H9 (cell line): Measurements from ENCODE around the gene TRIO. TPM values are rescaled to one million over a fixed set of nuclear protein-coding genes. Genes with fewer than 3 reads are reported as not detected.

Experiments used
- DNase-seq: peaks from one replicate; pipeline ENCODE4 v3.0.0-alpha.2; 2017
- H2AFZ ChIP-seq: one replicate; pipeline ENCODE4 v1.6.1; 2013; ENCODE audit warnings: mild to moderate bottlenecking, low read length, control low read depth, moderate library complexity
- H2AK5ac ChIP-seq: 2 replicates; pipeline ENCODE4 v1.6.1; 2013; ENCODE audit warnings: low read length, control low read depth, mixed read lengths; ENCODE audit not compliant: insufficient read length
- H2BK120ac ChIP-seq: one replicate; pipeline ENCODE4 v1.6.1; 2013; ENCODE audit warnings: low read depth, mild to moderate bottlenecking, low read length, control low read depth, inconsistent platforms; ENCODE audit not compliant: poor library complexity, severe bottlenecking
- H2BK12ac ChIP-seq: 2 replicates; pipeline ENCODE4 v1.6.1; 2013; ENCODE audit warnings: low read length, control low read depth, mixed read lengths, low read depth; ENCODE audit not compliant: insufficient read length
- H2BK15ac ChIP-seq: 2 replicates; pipeline ENCODE4 v1.6.1; 2013; ENCODE audit warnings: low read depth, low read length, control low read depth
- H2BK20ac ChIP-seq: one replicate; pipeline ENCODE4 v1.6.1; 2013; ENCODE audit warnings: low read depth, mild to moderate bottlenecking, low read length, control low read depth, inconsistent platforms; ENCODE audit not compliant: poor library complexity, severe bottlenecking
- H2BK5ac ChIP-seq: 2 replicates; pipeline ENCODE4 v1.6.1; 2013; ENCODE audit warnings: low read length, control low read depth, mixed read lengths; ENCODE audit not compliant: insufficient read length
- H3K14ac ChIP-seq: 2 replicates; pipeline ENCODE4 v1.6.1; 2013; ENCODE audit warnings: low read length, control low read depth; ENCODE audit not compliant: insufficient read depth
- H3K18ac ChIP-seq: 2 replicates; pipeline ENCODE4 v1.6.1; 2013; ENCODE audit warnings: low read depth, mild to moderate bottlenecking, mixed read lengths, low read length, control low read depth; ENCODE audit not compliant: insufficient read length
- H3K23ac ChIP-seq: 2 replicates; pipeline ENCODE4 v1.6.1; 2013; ENCODE audit warnings: low read length, control low read depth, mixed read lengths, low read depth; ENCODE audit not compliant: insufficient read length
- H3K23me2 ChIP-seq: 2 replicates; pipeline ENCODE4 v1.6.1; 2013; ENCODE audit warnings: low read depth, mild to moderate bottlenecking, mixed read lengths, low read length, control low read depth; ENCODE audit not compliant: insufficient read length, poor library complexity, severe bottlenecking
- H3K27ac ChIP-seq: 2 replicates; pipeline ENCODE4 v1.5.1; 2013; ENCODE audit warnings: low read length, control low read depth, mixed read lengths, low read depth; ENCODE audit not compliant: insufficient read length
- H3K27me3 ChIP-seq: 2 replicates; pipeline ENCODE4 v1.6.1; 2013; ENCODE audit warnings: low read length, control low read depth, inconsistent platforms; ENCODE audit not compliant: insufficient read depth
- H3K4ac ChIP-seq: 2 replicates; pipeline ENCODE4 v1.6.1; 2013; ENCODE audit warnings: low read depth, mild to moderate bottlenecking, control low read depth, inconsistent platforms, low read length, moderate library complexity
- H3K4me1 ChIP-seq: 2 replicates; pipeline ENCODE4 v1.6.1; 2013; ENCODE audit warnings: low read length, control low read depth, inconsistent platforms; ENCODE audit not compliant: insufficient read depth
- H3K4me2 ChIP-seq: 2 replicates; pipeline ENCODE4 v1.6.1; 2013; ENCODE audit warnings: low read length, control low read depth, mixed read lengths; ENCODE audit not compliant: insufficient read length, insufficient read depth
- H3K56ac ChIP-seq: 2 replicates; pipeline ENCODE4 v1.6.1; 2013; ENCODE audit warnings: low read depth, mild to moderate bottlenecking, mixed read lengths, low read length, control low read depth; ENCODE audit not compliant: insufficient read length
- H3K79me1 ChIP-seq: 2 replicates; pipeline ENCODE4 v1.6.1; 2013; ENCODE audit warnings: low read depth, mild to moderate bottlenecking, moderate library complexity, low read length, control low read depth, inconsistent platforms; ENCODE audit not compliant: insufficient read depth, poor library complexity, severe bottlenecking
- H3K79me2 ChIP-seq: 2 replicates; pipeline ENCODE4 v1.6.1; 2013; ENCODE audit warnings: low read length, control low read depth, inconsistent platforms; ENCODE audit not compliant: insufficient read depth
- H3K9ac ChIP-seq: 2 replicates; pipeline ENCODE4 v1.6.1; 2013; ENCODE audit warnings: low read length, control low read depth, mixed read lengths; ENCODE audit not compliant: insufficient read length; ENCODE audit errors: extremely low read depth
- H3K9me3 ChIP-seq: one replicate; pipeline ENCODE4 v1.6.1; 2013; ENCODE audit warnings: low read depth, low read length, inconsistent platforms; ENCODE audit not compliant: control insufficient read depth
- H3T11ph ChIP-seq: one replicate; pipeline ENCODE4 v1.6.1; 2013; ENCODE audit warnings: mild to moderate bottlenecking, low read length, control low read depth, inconsistent platforms
- H4K20me1 ChIP-seq: one replicate; pipeline ENCODE4 v1.6.1; 2013; ENCODE audit not compliant: control insufficient read depth, insufficient read length, insufficient read depth
- H4K5ac ChIP-seq: 2 replicates; pipeline ENCODE4 v1.6.1; 2013; ENCODE audit warnings: low read depth, mild to moderate bottlenecking, mixed read lengths, low read length, control low read depth; ENCODE audit not compliant: insufficient read length
- H4K8ac ChIP-seq: replicated peaks from 2 replicates; pipeline ENCODE4 v1.6.1; 2013; ENCODE audit warnings: low read length, control low read depth, mixed read lengths, low read depth; ENCODE audit not compliant: insufficient read length
- H4K91ac ChIP-seq: 2 replicates; pipeline ENCODE4 v1.6.1; 2013; ENCODE audit warnings: low read depth, mild to moderate bottlenecking, moderate library complexity, mixed read lengths, low read length, control low read depth; ENCODE audit not compliant: insufficient read length
- H3K27ac Mint-ChIP-seq, 3 experiments: 2 replicates in 2 of 3; 3 replicates in 1 of 3; pipeline ENCODE4 v1.8.0; 2020 to 2021; ENCODE audit warnings: mixed read lengths in 3 of 3, mild to moderate bottlenecking in 1 of 3, moderate library complexity in 1 of 3
- H3K27me3 Mint-ChIP-seq: 2 replicates; pipeline ENCODE4 v1.8.0; 2021; ENCODE audit warnings: low read depth, mild to moderate bottlenecking, moderate library complexity, mixed read lengths
- H3K36me3 Mint-ChIP-seq, 3 experiments: 2 replicates in 2 of 3; 3 replicates in 1 of 3; pipeline ENCODE4 v1.8.0; 2020 to 2021; ENCODE audit warnings: low read depth in 3 of 3, mixed read lengths in 3 of 3; ENCODE audit not compliant: insufficient read depth in 1 of 3
- H3K4me1 Mint-ChIP-seq, 2 experiments: 2 replicates each; pipeline ENCODE4 v1.8.0; 2020; ENCODE audit warnings: mixed read lengths in 2 of 2
- H3K4me3 Mint-ChIP-seq, 2 experiments: 2 replicates in 1 of 2; 3 replicates in 1 of 2; pipeline ENCODE4 v1.8.0; 2020 to 2021; ENCODE audit warnings: mild to moderate bottlenecking in 2 of 2, mixed read lengths in 2 of 2, moderate library complexity in 1 of 2
- H3K9me3 Mint-ChIP-seq, 2 experiments: 2 replicates in 1 of 2; 3 replicates in 1 of 2; pipeline ENCODE4 v1.8.0; 2020; ENCODE audit warnings: mild to moderate bottlenecking in 2 of 2, mixed read lengths in 2 of 2, moderate library complexity in 1 of 2
- CTCF ChIP-seq: fragments of 200-600 bp; sonication (generic); conservative IDR thresholded peaks from 3 replicates; pipeline ENCODE4 v1.8.0; 2021; ENCODE audit warnings: antibody characterized with exemption, mild to moderate bottlenecking
- WGBS: extraction: QIAGEN DNeasy Blood & Tissue Kit; methylation state at CpG from one replicate; pipeline ENCODE4 v1.1.7; 2013; ENCODE audit warnings: missing lambda C conversion rate, low lambda C conversion rate, mixed read lengths; ENCODE audit not compliant: insufficient read length; ENCODE audit errors: extremely low coverage; 5-methylcytosine and 5-hydroxymethylcytosine counted together
- total RNA-seq: library from RNA; stranded (reverse); gene quantifications from 2 replicates; pipeline ENCODE4 v1.2.1, GENCODE V29; 2021

TRIO gene
- total RNA-seq, 1 experiment from 2014 or later: 87.8 TPM

- Histone ChIP-seq H3K4me2 (peak overlapping the region; percentile 45), H3K4me1 (peaks cover 15% of the 10 kb centered on the region; the same call in 1 of the 2 replicates), H2BK5ac (no peak overlapping the region), H3K4ac (no peak overlapping the region), H2BK120ac (no peak overlapping the region), H2AFZ (no peak overlapping the region), H3K18ac (no peak overlapping the region), H4K20me1 (no peaks in the 10 kb centered on the region), H3K79me1 (peaks cover 12% of the 10 kb centered on the region), H3K56ac (no peak overlapping the region), H2BK20ac (no peak overlapping the region), H4K5ac (no peak overlapping the region), H3K23ac (no peak overlapping the region), H3T11ph (no peak overlapping the region), H4K8ac (no peak overlapping the region), H3K27me3 (no peaks in the 10 kb centered on the region), H3K27ac (peak overlapping the region; percentile 45), H2BK12ac (no peak overlapping the region), H3K9me3 (no peaks in the 10 kb centered on the region), H3K14ac (no peak overlapping the region), H2BK15ac (no peak overlapping the region), H3K79me2 (peaks cover 46% of the 10 kb centered on the region; the same call in 1 of the 2 replicates), H2AK5ac (no peak overlapping the region), H3K23me2 (no peaks in the 10 kb centered on the region), H4K91ac (no peak overlapping the region), H3K9ac (no peak overlapping the region)
- Mint-ChIP-seq H3K4me1 (peaks cover 64 to 69% of the 10 kb centered on the region in 2 experiments), H3K36me3 (no peaks in the 10 kb centered on the region), H3K9me3 (no peaks in the 10 kb centered on the region), H3K27ac (peak overlapping the region; percentile 37 to 76 (median 68); a peak in 6 of 7 replicates), H3K4me3 (peak overlapping the region; percentile 5 to 51), H3K27me3 (no peaks in the 10 kb centered on the region)
- TF ChIP-seq CTCF: no peak
- DNase-seq: no peak
- no CpG with 5 or more reads among the region's 15 CpGs for WGBS
These were observed 30.5 kb downstream of the TRIO start for GRCh38 chr5:14173377-14174229.
